Ishikawa (cell line): Measurements from ENCODE around the gene METTL25.

ENCODE experiments used
- CREB1 ChIP-seq: IDR thresholded peaks from 2 replicates; pipeline ENCODE4 v1.6.1; 2012; ENCODE audit warnings: low read depth
- EP300 ChIP-seq: IDR thresholded peaks from 2 replicates; pipeline ENCODE4 v1.6.1; 2012; ENCODE audit warnings: borderline replicate concordance
- FOXM1 ChIP-seq: IDR thresholded peaks from 2 replicates; pipeline ENCODE4 v1.6.1; 2012; ENCODE audit warnings: low read depth, borderline replicate concordance
- NFIC ChIP-seq: IDR thresholded peaks from 2 replicates; pipeline ENCODE4 v1.6.1; 2012
- RAD21 ChIP-seq: IDR thresholded peaks from 2 replicates; pipeline ENCODE4 v1.6.1; 2012; ENCODE audit warnings: low read depth
- TAF1 ChIP-seq: IDR thresholded peaks from 2 replicates; pipeline ENCODE4 v1.6.1; 2012; ENCODE audit warnings: low read depth, mild to moderate bottlenecking
- YY1 ChIP-seq: IDR thresholded peaks from 2 replicates; pipeline ENCODE4 v1.6.1; 2012; ENCODE audit warnings: low read depth
- TF ChIP-seq, protein P1 (sequence below): IDR thresholded peaks from 2 replicates; pipeline ENCODE4 v1.6.1; 2012
- TF ChIP-seq, protein P2 (sequence below): IDR thresholded peaks from 2 replicates; pipeline ENCODE4 v1.6.1; 2012; ENCODE audit warnings: low read depth, mild to moderate bottlenecking

DNA sequence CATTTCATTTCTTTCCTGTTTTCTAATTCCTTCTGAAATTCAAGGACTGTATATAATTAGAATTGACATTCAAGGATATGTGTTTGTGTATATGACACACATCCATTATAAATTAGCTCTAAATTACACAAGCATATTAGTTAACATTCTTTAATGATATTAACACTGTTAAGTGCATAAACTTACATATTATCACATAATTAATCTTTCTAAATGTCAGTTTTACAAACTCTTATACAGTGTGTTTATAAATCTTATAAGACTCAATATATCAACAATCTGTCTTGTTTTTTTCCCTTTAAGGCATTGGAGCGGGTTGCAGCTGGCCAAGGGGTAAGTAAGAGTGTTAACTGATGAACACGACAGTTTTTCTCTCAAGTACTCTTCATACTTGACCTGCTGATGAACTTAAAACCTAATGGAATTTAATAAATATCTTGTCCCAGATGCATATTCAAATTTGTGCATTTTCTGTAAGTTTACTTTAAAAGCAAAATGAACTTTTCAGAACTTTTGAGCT lies 76.1 kb downstream of the METTL25 start:
- TF ChIP-seq FOXM1 (no peak), NFIC (no peak), CREB1 (no peak), YY1 (no peak), EP300 (no peak), TAF1 (no peak), RAD21 (no peak)
- TF ChIP-seq, protein P1, sequence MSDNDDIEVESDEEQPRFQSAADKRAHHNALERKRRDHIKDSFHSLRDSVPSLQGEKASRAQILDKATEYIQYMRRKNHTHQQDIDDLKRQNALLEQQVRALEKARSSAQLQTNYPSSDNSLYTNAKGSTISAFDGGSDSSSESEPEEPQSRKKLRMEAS = no peak
- TF ChIP-seq, protein P2, sequence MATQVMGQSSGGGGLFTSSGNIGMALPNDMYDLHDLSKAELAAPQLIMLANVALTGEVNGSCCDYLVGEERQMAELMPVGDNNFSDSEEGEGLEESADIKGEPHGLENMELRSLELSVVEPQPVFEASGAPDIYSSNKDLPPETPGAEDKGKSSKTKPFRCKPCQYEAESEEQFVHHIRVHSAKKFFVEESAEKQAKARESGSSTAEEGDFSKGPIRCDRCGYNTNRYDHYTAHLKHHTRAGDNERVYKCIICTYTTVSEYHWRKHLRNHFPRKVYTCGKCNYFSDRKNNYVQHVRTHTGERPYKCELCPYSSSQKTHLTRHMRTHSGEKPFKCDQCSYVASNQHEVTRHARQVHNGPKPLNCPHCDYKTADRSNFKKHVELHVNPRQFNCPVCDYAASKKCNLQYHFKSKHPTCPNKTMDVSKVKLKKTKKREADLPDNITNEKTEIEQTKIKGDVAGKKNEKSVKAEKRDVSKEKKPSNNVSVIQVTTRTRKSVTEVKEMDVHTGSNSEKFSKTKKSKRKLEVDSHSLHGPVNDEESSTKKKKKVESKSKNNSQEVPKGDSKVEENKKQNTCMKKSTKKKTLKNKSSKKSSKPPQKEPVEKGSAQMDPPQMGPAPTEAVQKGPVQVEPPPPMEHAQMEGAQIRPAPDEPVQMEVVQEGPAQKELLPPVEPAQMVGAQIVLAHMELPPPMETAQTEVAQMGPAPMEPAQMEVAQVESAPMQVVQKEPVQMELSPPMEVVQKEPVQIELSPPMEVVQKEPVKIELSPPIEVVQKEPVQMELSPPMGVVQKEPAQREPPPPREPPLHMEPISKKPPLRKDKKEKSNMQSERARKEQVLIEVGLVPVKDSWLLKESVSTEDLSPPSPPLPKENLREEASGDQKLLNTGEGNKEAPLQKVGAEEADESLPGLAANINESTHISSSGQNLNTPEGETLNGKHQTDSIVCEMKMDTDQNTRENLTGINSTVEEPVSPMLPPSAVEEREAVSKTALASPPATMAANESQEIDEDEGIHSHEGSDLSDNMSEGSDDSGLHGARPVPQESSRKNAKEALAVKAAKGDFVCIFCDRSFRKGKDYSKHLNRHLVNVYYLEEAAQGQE = no peak
